ENCODE data around the gene ERICH4.
"Not testable (repeated sequence)": the region's sequence is repeated elsewhere in the genome, so short reads cannot be mapped to it uniquely, and the experiment has no call there.

ERICH4 gene

DNA sequence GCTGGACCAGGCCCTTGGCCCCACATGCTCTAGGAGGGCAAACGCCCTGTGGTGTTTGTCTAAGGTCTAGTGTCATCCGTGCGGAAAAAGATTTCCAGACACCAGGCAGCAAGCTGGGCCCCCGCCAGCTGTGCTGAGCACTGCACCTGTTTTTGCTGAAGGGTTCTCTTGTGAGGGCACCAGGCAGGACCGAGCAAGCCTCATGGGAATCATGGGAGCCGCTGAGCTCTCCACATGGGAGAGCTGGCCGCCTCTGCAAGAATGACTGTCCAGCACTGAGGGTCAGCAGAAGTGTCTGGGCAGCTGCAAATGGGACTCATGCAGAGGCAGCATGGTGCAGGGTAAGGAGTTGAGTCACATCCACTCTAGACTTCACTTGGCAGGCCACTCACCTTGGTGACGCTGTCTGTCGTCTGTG lies 27.8 kb upstream of the ERICH4 start:
- no peak for DNase-seq

DNA sequence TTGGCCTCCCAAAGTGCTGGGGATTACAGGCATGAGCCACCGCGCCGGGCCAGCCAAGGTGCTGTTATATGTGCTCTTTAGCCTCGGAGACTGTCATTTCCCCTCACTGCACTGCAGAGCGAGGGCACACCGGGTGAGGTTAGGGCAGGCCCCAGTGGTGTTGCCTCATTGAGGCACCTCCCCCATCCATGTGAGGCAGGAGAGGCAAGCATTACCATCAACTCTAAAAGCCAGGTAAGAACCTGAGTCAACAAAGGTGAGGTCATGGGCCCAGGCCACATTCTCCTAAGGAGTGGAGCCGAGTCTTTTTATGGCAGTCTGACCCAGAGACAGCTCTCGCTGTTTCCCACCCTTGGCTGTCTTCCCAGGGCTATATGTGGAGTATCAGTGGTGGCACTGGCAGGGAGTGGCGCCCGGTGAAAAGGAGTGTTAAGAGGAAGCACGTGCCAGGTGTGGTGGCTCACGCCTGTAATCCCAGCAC lies 26.7 kb upstream of the ERICH4 start:
- DNase-seq = no peak

DNA sequence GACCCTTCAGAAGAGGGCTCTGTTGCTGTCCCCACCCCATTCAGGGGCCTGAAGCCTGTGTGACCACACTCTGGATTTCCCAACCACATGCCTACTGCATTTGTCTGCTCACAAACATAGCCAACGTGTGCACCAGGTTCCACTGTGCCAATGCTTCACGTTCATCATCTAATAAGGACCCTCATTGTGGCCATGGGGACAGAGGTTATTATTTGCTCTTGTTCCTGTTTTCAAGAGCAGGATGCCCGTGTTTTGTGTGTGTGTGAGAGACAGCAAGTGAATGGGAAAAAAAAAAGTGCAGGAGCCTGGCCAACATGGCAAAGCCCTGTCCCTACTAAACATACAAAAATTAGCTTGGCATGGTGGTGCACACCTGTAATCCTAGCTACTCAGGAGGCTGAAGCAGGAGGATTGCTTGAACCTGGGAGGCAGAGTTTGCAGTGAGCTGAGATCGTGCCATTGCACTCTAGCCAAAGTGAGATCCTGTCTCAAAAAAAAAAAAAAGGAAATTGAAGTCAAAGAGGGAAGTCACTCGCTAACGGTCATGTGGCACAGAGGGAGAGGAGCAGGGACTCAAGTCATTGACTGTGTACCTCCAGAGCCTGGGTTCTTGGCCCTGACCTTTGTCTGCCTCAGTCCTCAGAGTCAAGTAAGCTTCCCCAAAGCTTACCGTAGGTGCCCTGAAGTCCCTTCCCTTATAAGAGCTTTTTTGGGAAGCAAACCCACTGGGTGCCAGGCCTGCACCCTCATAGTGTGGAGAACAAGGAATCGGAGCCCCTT lies 22.7 kb upstream of the ERICH4 start:
- no peak for DNase-seq

DNA sequence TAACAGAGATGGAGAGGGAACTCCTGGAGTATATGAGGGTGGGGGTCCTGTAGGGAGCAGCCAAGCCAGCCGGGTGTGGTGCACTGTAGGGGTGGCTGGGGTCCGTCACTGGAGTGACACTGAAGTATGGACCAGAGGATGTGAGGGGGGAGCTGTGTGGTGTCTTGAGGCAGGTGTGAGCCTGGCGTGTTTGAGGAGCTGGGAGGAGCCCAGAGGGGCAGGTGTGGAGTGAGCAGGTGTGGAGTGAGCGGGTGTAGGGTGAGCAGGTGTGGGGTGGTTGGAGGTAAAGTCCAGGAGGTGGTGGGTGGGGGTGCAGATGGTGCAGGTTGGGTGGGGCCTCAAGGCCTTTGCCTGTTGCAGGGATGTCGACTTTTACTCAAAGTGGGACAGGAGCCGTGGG lies 21.6 kb upstream of the ERICH4 start:
- no peak for DNase-seq

DNA sequence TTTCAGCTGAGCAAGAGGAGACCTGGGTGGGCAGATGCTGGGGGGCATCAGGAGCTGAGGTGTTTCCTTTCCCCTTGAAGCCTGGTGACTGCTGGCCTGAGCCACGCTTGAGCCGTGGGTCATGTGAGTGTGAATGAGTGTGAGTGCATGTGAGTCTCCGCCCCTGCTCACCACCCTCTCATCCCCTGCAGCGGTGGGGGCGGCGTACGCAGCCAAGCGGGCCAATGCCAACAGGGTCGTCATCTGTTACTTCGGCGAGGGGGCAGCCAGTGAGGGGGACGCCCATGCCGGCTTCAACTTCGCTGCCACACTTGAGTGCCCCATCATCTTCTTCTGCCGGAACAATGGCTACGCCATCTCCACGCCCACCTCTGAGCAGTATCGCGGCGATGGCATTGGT lies 21.0 kb upstream of the ERICH4 start:
- no peak for DNase-seq

DNA sequence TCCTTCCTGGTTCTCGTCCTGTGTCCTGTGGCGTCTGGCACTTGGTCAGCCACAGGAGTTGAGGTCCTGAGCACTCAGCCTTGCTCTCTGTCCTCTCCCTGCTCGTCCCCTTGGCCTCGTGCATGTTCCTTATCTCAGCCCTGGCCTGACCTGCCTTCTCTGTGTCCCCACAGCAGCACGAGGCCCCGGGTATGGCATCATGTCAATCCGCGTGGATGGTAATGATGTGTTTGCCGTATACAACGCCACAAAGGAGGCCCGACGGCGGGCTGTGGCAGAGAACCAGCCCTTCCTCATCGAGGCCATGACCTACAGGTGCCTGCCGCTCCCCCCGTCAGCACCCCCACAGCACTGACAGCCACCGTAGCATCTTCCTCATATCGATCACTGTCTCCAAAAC lies 20.5 kb upstream of the ERICH4 start:
- no peak for DNase-seq

DNA sequence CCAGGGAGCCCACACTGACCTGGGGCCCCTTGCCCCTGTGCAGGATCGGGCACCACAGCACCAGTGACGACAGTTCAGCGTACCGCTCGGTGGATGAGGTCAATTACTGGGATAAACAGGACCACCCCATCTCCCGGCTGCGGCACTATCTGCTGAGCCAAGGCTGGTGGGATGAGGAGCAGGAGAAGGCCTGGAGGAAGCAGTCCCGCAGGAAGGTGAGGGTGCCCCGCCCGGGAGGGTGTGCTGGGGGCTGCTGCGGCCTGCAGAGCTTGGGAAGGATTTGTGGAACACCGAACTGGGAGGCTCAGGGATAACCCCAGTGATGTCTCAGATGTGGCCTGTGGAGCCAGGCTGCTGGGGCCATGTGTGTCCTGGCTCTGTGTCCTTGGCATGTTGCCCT lies 20.0 kb upstream of the ERICH4 start:
- no peak for DNase-seq

DNA sequence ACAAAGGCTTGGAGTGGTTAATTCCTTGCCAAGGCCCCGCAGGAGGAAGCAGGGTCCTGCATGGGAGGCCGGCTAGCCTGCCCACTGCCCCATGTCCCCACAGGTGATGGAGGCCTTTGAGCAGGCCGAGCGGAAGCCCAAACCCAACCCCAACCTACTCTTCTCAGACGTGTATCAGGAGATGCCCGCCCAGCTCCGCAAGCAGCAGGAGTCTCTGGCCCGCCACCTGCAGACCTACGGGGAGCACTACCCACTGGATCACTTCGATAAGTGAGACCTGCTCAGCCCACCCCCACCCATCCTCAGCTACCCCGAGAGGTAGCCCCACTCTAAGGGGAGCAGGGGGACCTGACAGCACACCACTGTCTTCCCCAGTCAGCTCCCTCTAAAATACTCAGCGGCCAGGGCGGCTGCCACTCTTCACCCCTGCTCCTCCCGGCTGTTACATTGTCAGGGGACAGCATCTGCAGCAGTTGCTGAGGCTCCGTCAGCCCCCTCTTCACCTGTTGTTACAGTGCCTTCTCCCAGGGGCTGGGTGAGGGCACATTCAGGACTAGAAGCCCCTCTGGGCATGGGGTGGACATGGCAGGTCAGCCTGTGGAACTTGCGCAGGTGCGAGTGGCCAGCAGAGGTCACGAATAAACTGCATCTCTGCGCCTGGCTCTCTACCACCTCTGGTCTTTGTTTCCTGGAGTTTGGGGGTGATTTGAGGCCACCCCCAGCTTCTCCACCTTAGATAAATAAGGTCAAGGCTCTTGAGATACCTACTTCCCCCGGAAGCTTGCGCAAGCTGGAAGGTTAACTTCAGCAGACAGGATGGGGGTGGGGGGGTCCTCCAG lies 18.4 kb upstream of the ERICH4 start:
- no peak for DNase-seq

DNA sequence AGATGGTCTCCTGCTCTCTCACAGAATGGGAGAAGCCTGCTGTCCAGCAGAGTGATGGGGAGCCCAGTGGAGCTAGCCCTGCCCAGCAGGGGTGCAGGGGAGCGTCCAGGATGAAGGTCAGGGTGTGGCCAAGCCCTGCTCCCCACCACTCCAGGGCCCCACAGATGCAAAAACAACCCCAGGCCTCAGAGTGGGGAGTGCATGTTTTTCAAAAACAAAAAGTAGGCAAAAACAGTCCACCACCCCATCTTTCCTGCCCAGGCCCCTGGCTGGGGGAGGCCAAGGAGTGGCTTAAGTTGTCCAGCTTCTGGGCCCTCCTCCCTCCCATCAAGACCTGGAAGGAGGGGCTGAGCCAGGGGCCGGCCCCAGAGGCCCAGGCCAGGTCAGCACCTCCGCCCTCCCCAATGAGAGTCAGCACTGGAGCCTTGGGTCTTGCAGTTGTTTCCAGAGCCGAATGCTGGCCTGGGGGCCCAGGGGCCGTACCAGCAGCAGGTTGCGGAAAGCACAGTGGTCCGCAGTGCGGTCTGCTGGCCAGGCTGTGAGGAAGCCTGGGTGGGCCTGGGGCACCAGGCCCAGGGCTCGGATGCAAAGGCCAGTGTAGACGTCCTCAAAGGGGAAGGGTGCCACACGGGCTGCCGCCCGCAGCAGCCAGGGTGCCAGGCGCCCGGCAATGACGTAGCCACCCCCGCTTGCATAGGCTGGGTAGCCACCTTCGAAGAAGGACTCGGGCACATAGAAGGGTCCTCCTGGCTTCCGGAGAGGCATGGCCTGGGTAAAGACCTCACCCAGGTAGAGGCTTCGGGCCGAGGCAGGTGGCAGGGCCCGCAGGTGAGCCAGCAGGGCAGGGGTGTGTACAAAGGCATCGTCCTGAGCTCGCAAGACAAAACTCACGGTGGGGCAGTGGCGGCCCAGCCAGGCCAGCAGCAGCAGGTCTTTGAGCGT lies 17.5 kb upstream of the ERICH4 start:
- no peak for DNase-seq

DNA sequence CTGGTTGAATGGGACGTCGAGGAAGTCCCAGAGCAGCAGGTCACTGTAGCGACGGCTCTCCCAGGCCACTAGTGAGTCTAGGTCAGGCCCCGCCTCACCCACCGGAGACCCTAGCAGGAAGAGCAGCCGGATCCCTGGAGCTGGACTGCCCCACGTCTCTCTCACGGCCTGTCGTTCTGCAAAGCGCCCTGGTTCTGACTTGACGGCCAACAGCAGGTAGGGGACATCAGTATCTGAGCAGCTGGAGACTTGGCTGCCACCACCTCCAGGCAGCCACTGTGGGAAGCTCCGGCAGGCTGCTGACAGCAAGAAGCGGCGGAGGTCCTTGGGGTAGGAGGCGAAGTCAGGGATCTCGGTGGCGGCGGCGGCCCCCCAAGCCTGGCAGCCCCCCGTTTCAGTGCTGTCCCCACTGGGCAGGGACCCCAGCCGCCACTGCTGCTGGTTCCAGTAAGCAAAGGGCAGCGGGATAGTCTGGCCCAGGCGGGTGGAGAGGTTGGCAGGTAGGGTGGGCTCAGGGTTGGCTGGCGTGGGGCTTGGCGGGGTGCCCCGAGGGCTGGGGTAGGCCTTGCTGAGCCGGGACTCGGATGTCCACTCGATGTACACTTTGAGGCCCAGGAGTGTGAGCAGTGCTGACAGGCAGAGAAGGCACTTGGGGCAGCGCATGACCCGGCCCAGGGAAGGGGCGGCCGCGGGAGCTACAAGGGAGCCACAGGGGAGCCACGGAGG lies 16.7 kb upstream of the ERICH4 start:
- DNase-seq = no peak

DNA sequence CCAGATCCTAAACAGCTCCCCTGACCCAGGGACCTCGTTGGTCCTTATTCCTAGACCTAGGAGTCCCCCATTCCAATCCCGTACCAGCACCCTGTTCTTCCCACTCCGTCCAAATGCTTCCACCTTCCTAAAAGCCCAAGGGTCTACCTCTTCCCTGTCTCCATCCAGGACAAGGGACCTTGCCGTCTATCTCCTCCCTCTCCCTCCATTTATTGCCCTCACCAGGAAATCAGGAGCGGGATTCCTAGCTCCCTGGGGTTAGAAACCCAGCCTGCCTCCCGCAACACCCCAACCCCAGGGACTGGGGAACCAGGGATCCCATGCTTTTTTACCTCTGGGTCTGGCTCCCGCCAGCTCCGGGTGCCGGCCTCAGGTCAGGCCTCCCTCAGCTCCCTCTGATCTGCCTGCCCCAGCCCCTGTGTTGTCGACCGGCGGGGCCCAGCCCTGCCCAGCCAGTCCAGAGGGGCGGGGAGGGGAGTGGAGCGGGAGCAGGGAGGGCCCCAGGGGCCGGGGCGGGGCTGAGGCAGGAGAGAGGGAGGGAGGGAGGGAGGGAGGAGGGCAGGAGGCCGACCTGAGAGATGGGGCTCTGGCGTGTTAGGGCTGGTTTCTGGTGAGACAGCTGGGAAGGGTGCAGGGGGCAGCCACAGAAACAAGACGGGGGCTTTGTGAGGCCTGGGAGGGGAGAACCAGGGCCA lies 15.9 kb upstream of the ERICH4 start, which contains the start of gene B3GNT8:
TSS of gene B3GNT8 (minus strand) at position 423 of the 695 bp plus-strand sequence. CDS start 596 bp downstream, outside the sequence.
- DNase-seq = peak; percentile 68

DNA sequence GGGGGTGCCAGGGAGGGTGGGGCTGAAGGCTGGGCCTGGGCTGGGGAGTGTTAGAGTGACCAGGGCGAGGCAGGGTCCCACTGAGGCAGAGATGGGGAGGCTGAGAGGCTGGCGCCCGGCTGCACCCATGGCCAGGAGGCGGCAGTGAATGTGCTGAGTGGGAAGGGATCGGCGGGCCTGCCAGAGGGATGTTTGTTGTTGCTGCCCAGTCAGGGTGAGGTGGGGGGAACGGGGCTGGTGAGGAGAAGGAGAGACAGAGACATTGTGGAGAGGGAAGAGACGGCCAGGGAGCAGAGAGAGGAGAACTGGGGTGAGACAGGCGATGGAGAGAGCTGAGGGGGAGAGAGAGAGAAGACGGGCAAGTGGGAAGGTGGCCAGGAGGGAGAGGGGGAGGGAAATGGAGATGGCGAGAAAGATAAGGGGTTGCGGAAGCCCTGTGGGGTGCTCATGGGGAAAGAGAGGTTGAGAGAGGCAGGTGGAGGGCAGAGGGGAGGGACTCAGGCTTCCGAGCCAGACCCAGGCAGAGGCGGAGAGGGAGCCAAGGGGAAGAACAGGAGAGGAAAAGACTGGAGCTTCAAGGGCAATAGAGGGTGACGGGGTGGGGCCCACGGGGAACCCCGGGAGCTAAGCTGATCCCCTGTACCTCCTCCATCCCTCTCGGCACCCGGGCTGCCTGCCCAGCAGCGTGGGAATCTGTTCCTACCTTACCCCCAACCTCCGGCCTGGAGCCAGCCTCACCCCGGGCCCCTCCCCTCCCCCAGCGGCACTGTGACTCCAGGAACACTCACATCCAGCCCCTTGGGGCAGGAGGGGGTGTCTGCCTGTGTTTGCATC lies 15.1 kb upstream of the ERICH4 start:
- DNase-seq = peak; percentile 58

DNA sequence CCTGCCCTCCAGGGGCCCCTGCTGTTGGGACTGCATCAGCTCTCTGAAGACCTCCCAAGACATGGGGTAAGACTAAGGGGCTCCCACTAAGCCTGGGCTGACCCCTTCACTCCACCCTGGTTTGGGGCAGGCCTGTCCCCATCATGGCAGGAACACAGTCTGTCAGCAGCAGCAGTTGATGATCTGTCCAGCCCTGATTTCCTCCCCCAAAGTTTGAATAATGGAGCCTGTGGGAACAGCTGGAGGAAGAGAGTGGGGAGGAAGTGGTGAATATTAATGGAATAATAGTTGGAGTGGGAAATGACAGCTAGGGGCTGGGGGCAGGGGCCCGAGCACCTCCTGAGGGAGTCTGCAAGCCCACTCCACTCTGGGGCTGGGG lies 14.5 kb upstream of the ERICH4 start:
- no peak for DNase-seq

DNA sequence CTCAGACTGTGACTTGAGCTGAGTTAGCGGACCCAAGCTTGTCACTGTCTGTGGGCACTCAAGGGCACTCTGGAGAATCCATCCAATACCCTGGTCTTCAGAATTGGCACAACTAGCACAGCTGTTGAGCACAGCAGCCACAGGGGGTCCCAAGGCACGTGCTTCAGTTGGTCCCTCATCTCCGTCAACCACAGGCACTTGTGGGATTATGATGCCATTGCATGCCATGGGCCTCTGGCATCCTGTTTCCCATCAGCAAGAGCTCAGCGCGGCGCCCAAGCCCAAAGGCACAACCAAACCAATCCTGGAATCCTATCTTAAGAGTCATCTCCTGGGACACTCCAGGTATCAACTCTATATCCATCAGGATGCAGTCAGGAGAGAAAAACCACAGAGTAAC lies 12.0 kb upstream of the ERICH4 start:
- DNase-seq = no peak

DNA sequence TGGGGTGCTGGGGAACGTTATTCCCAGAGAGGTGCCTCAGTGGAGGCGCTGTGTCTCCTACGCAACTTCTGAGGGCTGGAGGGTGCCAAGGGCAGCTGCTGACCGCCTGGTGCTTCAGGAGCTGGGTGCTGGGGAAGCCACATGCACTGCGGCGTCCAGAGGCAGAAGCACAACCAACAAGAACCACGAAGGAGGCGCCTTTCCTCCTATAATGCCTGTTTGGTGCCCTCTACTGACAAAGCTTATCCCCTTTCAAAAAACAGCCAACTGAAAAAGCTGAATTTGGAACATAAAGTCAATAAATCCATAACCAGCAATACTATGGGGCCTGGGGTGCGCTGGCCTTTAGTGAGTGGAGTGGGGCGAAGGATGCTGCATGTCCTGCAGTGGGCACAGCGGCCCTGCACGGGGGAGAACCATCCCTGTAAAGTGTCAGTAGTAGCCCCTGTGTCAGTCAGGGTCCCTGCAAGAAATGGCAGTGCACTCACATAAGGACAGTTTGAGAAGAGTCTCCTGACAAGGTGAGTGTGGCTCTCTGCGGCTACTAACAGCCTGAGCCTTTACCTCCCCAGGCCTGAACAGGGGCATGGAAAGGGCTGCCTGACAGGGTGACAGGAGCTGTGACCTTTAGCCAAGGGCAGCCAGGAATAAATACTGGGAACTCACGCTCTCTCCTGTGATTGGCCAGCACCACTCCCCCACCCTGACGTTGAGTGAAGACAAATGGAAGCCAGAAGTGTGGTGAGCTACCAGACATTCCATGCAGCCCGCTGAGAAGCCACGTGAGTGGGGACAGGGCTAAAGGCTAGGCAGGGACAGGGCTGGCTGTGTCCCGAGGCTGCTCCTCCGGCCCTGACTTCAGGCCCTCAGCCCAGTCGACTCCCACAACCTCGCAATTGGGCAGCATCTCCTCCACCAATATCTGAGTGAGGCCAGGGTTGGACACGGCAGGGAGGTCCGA lies 11.2 kb upstream of the ERICH4 start:
- no peak for DNase-seq

DNA sequence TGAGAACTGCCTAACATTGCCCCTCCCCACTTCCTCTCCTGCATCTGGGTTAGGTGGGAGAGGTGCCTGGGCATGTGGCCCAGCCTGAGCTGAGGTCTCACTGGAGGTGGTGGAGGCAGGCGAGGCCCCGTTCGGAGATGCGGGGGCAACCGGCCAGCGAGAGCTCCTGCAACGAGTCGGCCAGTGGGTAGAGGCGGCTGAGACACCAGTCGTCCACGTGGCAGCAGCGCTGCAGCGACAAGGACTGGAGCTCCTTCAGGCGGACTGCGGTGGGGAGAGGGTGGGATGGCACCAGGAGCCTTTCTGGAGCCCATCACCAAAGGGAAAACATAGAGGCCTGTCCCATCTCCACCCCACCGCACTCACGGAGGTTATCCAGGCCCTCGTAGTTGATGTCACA lies 9.8 kb upstream of the ERICH4 start:
- DNase-seq = no peak

DNA sequence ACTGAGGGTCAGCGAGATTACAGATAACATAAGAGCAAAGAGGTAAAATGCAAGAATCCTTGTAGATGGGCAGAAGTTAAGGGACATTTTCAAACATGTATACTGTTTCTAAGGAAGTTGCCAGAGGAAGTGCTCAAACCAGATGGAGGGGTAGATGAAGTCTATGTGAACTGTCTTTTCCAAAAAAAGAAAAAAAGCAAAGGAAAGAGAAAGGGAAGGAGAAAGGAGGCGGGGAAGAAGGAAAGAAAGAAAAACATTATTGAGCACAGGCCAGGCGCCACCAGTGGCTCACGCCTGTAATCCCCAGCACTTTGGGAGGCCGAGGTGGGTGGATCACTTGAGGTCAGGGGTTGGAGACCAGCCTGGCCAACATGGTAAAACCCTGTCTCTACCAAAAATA lies 8.5 kb upstream of the ERICH4 start:
- no peak for DNase-seq

DNA sequence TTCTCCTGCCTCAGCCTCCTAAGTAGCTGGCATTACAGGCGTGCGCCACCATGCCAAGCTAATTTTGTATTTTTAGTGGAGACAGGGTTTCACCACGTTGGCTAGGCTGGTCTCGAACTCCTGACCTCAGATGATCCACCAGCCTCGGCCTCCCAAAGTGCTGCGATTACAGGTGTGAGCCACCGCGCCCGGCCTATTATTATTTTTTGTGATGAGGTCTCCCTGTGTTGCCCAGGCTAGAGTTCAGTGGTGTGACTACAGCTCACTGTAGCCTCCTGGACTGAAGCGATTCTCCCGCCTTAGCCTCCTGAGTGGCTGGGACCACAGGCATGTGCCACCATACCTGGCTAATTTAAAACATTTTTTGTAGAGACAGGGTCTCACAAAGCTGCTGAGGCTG lies 7.6 kb upstream of the ERICH4 start:
- DNase-seq = not testable (repeated sequence)

DNA sequence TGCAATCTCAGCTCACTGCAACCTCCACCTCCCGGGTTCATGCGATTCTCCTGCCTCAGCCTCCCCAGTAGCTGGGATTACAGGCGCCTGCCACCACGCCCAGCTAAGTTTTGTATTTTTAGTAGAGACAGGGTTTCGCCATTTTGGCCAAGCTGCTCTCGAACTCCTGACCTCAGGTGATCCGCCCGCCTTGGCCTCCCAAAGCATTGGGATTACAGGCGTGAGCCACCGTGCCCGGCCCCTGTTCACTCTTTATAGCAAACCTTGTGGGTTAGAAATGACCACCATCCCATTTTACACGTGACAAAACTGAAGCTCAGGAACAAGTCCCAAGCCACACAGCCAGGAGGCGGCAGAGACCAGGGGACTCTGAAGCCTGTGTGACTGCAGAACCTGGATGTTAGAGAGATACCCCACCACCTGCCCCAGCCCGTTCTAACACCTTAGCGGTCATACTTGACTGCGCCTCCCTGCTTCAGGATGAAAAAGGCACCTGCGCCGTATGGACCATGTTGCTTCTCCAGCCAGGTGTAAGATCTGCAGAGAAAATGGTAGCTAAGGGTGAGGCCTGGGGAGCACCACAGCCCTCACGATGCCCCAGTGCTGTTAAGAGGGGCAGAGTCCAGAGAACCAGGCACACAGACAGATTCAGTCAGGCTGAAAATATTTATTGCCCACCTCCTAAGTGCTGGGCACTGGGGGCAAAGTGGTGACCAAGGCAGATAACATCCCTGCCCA lies 6.9 kb upstream of the ERICH4 start:
- no peak for DNase-seq
